ENCODE results near the gene CLIC3. TPM values are rescaled to one million over a fixed set of nuclear protein-coding genes. Genes with fewer than 3 reads are reported as not detected.

The CLIC3 gene
- total and polyA plus RNA-seq, 2 donors (not counting 1 experiment from before 2014, with no cell fraction given) = 1.1 to 1.9 TPM

- DNase-seq (no peak), ATAC-seq (ENCODE audit: low read depth) (no peak)
- H3K27ac ChIP-seq (ENCODE audit: low read length in 2 of 2) = no peak overlapping the region
- H3K9ac ChIP-seq (ENCODE audit: low read length) = no peak overlapping the region
- no peak overlapping the region for H2AFZ ChIP-seq (ENCODE audit: insufficient read depth, low read depth, low read length, poor library complexity, severe bottlenecking)
- H3K4me1 ChIP-seq (ENCODE audit: control insufficient read depth in 2 of 2, insufficient read depth in 2 of 2, low read length in 2 of 2) = peaks cover 8 to 10% of the 10 kb centered on the region in 2 donors
- H3K4me3 ChIP-seq (ENCODE audit: control extremely low read depth in 1 of 5, extremely low read depth in 1 of 5, insufficient read depth in 1 of 5, low read depth in 2 of 5, low read length in 4 of 5) = no peak overlapping the region
- no peaks in the 10 kb centered on the region for H3K36me3 ChIP-seq (replicated peaks in 1 of 2; ENCODE audit: control extremely low read depth in 1 of 2, control insufficient read depth in 1 of 2, extremely low read depth in 1 of 2, insufficient read depth in 2 of 2, low read length in 1 of 2)
- peaks cover 5% of the 10 kb centered on the region for H3K4me1 Mint-ChIP-seq
- H3K4me3 Mint-ChIP-seq = no peak overlapping the region
- no peaks in the 10 kb centered on the region for H4K20me1 ChIP-seq (ENCODE audit: control insufficient read depth, insufficient read depth, low read length, poor library complexity, severe bottlenecking)
- WGBS (ENCODE audit: insufficient coverage) = 90% methylated on average over 18 of the region's 19 CpGs
- ChIA-PET POLR2A (no interaction called here), CTCF (no interaction called here)
- no peak overlapping the region for H3K4me2 ChIP-seq (replicated peaks; ENCODE audit: low read depth, low read length, poor library complexity, severe bottlenecking)
- no peak overlapping the region for H3K27ac Mint-ChIP-seq
- H3K27me3 Mint-ChIP-seq = no peaks in the 10 kb centered on the region
- no peaks in the 10 kb centered on the region for H3K9me3 ChIP-seq (ENCODE audit: control extremely low read depth in 1 of 3, control insufficient read depth in 2 of 3, insufficient read depth in 1 of 3, low read length in 2 of 3)
- intact Hi-C loops (cut with micrococcal nuclease) = no loop called here
- no peaks in the 10 kb centered on the region for H3K9me3 Mint-ChIP-seq (ENCODE audit: insufficient read depth)
- peaks cover 0 to 2% (median 0%) of the 10 kb centered on the region in 4 experiments for H3K27me3 ChIP-seq (replicated peaks in 1 of 4; ENCODE audit: control extremely low read depth in 1 of 4, control insufficient read depth in 3 of 4, insufficient read depth in 4 of 4, low read length in 3 of 4)
- no peaks in the 10 kb centered on the region for H3K79me2 ChIP-seq (ENCODE audit: control insufficient read depth, insufficient read depth, low read length)
- no peak for TF ChIP-seq EZH2 (IDR thresholded peaks at IDR 0.05; ENCODE audit: borderline replicate concordance, insufficient read depth, low read depth, low read length, poor library complexity, severe bottlenecking)
- TF ChIP-seq, protein P1, sequence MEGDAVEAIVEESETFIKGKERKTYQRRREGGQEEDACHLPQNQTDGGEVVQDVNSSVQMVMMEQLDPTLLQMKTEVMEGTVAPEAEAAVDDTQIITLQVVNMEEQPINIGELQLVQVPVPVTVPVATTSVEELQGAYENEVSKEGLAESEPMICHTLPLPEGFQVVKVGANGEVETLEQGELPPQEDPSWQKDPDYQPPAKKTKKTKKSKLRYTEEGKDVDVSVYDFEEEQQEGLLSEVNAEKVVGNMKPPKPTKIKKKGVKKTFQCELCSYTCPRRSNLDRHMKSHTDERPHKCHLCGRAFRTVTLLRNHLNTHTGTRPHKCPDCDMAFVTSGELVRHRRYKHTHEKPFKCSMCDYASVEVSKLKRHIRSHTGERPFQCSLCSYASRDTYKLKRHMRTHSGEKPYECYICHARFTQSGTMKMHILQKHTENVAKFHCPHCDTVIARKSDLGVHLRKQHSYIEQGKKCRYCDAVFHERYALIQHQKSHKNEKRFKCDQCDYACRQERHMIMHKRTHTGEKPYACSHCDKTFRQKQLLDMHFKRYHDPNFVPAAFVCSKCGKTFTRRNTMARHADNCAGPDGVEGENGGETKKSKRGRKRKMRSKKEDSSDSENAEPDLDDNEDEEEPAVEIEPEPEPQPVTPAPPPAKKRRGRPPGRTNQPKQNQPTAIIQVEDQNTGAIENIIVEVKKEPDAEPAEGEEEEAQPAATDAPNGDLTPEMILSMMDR (IDR thresholded peaks at IDR 0.05) = no peak
Observed at GRCh38 chr9:136953771-136954269, 42.5 kb downstream of the CLIC3 start.

DNA sequence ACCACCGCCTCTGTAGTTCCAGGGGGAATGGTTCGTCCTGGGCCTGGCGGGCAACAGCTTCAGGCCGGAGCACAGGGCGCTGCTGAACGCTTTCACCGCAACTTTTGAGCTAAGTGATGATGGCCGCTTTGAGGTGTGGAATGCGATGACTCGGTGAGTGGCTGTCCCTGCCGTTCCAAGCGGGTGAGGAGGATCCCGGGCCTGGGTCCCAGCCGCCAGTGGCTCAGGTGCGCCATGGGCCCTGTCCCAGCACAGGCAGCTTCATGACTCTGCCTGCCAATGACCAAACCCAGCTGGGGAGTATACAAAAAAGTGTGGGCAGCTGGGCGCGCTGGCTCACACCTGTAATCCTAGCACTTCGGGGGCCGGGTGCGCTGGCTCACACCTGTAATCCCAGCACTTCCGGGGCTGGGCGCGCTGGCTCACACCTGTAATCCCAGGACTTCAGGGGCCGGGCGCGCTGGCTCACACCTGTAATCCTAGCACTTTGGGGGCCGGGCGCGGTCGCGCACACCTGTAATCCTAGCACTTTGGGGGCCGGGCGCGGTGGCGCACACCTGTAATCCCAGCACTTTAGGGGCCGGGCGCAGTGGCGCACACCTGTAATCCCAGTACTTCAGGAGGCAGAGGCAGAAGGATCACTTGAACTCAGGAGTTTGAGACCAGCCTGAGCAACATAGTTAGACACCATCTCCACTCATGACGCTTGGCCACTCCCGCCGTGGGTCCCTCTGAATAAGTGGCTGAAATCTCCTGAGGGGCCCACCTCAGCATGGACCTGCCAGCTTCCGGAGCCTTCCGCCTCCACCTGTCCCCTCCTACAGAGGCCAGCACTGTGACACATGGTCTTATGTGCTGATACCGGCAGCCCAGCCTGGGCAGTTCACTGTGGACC, 43.2 kb downstream of the CLIC3 start:
- intact Hi-C loops (cut with micrococcal nuclease) = no loop called here
- CTCF ChIA-PET = no interaction called here
- Histone ChIP-seq H3K36me3 (replicated peaks in 1 of 2; ENCODE audit: control extremely low read depth in 1 of 2, control insufficient read depth in 1 of 2, extremely low read depth in 1 of 2, insufficient read depth in 2 of 2, low read length in 1 of 2) (no peaks in the 10 kb centered on the region), H3K4me2 (replicated peaks; ENCODE audit: low read depth, low read length, poor library complexity, severe bottlenecking) (no peak overlapping the region), H3K9ac (ENCODE audit: low read length) (no peak overlapping the region), H3K27me3 (replicated peaks in 1 of 4; ENCODE audit: control extremely low read depth in 1 of 4, control insufficient read depth in 3 of 4, insufficient read depth in 4 of 4, low read length in 3 of 4) (peaks cover 0 to 2% (median 0%) of the 10 kb centered on the region in 4 experiments), H3K4me1 (ENCODE audit: control insufficient read depth in 2 of 2, insufficient read depth in 2 of 2, low read length in 2 of 2) (peaks cover 8 to 10% of the 10 kb centered on the region in 2 donors), H3K79me2 (ENCODE audit: control insufficient read depth, insufficient read depth, low read length) (no peaks in the 10 kb centered on the region), H2AFZ (ENCODE audit: insufficient read depth, low read depth, low read length, poor library complexity, severe bottlenecking) (no peak overlapping the region), H4K20me1 (ENCODE audit: control insufficient read depth, insufficient read depth, low read length, poor library complexity, severe bottlenecking) (no peaks in the 10 kb centered on the region), H3K4me3 (ENCODE audit: control extremely low read depth in 1 of 5, extremely low read depth in 1 of 5, insufficient read depth in 1 of 5, low read depth in 2 of 5, low read length in 4 of 5) (no peak overlapping the region), H3K9me3 (ENCODE audit: control extremely low read depth in 1 of 3, control insufficient read depth in 2 of 3, insufficient read depth in 1 of 3, low read length in 2 of 3) (no peaks in the 10 kb centered on the region), H3K27ac (ENCODE audit: low read length in 2 of 2) (no peak overlapping the region)
- POLR2A ChIA-PET = no interaction called here
- no peaks in the 10 kb centered on the region for H3K9me3 Mint-ChIP-seq (ENCODE audit: insufficient read depth)
- DNase-seq = no peak
- H3K4me1 Mint-ChIP-seq = peaks cover 6% of the 10 kb centered on the region
- peak overlapping the region; percentile 59 for H3K27ac Mint-ChIP-seq
- H3K27me3 Mint-ChIP-seq = no peaks in the 10 kb centered on the region
- 94% methylated on average over 44 of the region's 44 CpGs for WGBS (ENCODE audit: insufficient coverage)
- no peak overlapping the region for H3K4me3 Mint-ChIP-seq
- no peak for ATAC-seq (ENCODE audit: low read depth)
- TF ChIP-seq EZH2 (IDR thresholded peaks at IDR 0.05; ENCODE audit: borderline replicate concordance, insufficient read depth, low read depth, low read length, poor library complexity, severe bottlenecking) = no peak
- TF ChIP-seq, protein P1 (IDR thresholded peaks at IDR 0.05) = no peak

Data from B cell (primary cell).